Amniotic epithelial cell (primary cell): Measurements from ENCODE around the gene KANSL1.
"Not testable (repeated sequence)": the region's sequence is repeated elsewhere in the genome, so short reads cannot be mapped to it uniquely, and the experiment has no call there.

Source experiments
- DNase-seq: peaks from one replicate; pipeline ENCODE4 v3.0.0-alpha.2; 2010; ENCODE audit warnings: low read depth

The KANSL1 gene

GRCh38 chr17:46193626-46194392 is 580 bp upstream of the KANSL1 start:
- peak; percentile 82 for DNase-seq

GRCh38 chr17:46192439-46193150 is 634 bp downstream of the KANSL1 start:
- DNase-seq: peak; percentile 68

GRCh38 chr17:46192189-46192438 is 1.1 kb downstream of the KANSL1 start:
- no peak for DNase-seq

- DNase-seq: peak; percentile 26
Measured at GRCh38 chr17:46191322-46192188, 1.7 kb downstream of the KANSL1 start.

GRCh38 chr17:46190763-46191162 is 2.5 kb downstream of the KANSL1 start:
- DNase-seq: no peak

DNA sequence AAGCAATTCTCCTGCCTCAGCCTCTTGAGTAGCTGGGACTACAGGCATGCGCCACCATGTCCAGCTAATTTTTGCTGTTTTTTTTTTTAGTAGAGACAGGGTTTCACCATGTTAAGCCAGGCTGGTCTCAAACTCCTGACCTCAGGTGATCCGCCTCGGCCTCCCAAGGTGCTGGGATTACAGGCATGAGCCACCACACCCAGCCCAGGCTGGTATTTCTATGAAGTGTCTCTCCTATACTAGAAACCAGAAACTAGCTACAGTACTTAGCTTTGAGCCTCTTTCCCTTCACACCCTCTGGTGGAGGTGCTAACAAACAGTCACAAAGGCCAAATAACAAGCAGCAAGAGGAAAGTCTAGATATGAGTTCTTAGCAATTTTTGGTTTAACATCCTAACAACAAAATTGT is 6.4 kb downstream of the KANSL1 start:
- DNase-seq: not testable (repeated sequence)

DNA sequence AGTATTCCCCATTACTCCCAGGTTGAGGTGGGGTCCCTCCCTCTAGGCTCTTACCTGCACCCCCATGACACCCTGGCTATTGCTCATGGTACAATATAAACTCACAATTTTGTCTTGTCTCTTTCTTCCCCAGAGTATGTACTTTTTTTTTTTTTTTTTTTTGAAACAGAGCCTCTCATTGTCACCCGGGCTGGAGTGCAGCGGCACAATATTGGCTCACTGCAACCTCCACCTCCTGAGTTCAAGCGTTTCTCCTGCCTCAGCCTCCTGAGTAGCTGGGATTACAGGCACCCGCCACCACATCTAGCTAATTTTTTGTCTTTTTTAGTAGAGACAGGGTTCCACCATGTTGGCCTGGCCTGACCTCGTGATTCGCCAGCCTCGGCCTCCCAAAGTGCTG is 8.5 kb downstream of the KANSL1 start:
- DNase-seq: no peak

GRCh38 chr17:46183383-46183782 is 9.8 kb downstream of the KANSL1 start:
- DNase-seq: not testable (repeated sequence)

DNA sequence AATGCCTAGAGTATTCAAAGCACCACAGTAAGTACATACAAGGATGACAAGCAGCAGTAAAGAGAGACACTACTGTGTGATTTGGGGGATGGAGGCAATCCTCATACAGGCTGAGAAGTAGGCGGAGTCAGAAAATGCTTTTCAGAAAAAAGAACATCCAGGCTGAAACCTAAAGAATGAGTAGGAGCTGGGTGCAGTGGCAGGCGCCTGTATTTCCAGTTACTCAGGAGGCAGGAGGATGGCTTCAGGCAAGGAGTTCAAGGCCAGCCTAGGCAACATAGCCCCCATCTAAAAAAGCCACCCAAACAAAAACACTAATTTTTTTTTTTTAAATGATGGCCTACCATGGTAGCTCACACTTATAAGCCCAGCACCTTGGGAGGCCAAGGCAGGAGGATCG is 10.3 kb downstream of the KANSL1 start:
- DNase-seq: no peak

DNA sequence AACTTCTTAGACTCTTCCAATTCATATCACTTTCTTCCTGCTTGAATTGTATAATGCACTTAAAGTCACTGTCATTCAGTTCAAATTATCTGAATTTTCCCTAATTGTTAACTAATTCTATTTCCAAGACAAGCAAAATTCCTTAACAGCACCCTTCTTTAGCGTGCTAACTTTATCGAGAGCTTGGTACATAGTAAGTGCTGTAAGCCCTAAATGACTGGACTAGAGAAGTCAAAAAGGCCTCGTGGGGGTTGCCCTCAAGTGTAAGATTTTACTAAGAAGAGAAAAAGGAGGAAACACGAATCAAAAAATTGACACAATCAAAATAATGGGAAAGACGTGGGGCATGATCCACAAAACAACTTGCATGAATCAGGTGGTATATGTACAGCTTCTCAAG is 11.3 kb downstream of the KANSL1 start:
- DNase-seq: no peak

GRCh38 chr17:46181316-46181715 is 11.9 kb downstream of the KANSL1 start:
- not testable (repeated sequence) for DNase-seq

GRCh38 chr17:46180892-46181274 is 12.3 kb downstream of the KANSL1 start:
- no peak for DNase-seq

DNA sequence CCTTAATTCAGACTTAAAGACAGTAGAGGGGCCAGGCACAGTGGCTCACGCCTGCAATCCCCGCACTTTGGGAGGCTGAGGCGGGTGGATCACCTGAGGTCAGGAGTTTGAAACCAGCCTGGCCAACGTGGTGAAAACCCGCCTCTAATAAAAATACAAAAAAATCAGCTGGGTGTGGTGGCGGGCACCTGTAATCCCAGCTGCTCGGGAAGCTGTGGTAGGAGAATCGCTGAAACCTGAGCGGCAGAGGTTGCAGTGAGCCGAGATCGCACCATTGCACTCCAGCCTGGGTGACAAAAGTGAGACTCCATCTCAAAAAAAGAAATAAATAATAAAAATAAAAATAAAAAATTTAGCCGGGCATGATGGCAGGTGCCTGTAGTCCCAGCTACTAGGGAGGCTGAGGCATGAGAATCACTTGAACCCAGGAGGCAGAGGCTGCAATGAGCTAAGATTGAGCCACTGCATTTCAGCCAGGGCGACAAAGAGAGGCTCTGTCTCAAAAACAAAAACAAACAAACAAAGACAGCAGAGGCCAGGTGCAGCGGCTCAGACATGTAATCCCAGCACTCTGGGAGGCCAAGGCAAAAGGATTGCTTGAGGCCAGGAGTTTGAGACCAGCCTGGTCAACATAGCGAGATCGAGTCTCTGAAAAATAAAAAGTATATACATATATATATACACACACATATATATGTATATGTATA is 12.9 kb downstream of the KANSL1 start:
- not testable (repeated sequence) for DNase-seq

GRCh38 chr17:46179375-46179999 is 13.7 kb downstream of the KANSL1 start:
- no peak for DNase-seq

- peak; percentile 68 for DNase-seq
Measured at GRCh38 chr17:46178550-46179214, 14.5 kb downstream of the KANSL1 start.

DNA sequence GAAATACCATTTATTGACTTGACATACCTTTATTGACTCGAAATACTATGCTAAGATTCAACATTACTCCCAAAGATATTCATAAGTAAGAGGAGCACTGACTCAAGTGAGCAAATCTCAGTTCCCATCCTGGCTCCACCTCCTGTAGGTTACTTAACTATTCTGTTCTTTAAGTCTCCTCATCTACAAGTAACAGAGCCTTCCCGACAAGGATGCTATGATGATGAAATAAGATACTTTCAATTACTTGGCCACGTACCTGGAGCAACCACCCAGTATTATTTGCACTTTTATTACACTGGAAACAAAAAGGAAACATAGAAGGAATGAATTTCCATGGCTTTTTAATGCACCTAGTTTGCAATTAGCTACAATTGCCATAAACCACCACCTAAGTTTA is 16.3 kb downstream of the KANSL1 start:
- no peak for DNase-seq

DNA sequence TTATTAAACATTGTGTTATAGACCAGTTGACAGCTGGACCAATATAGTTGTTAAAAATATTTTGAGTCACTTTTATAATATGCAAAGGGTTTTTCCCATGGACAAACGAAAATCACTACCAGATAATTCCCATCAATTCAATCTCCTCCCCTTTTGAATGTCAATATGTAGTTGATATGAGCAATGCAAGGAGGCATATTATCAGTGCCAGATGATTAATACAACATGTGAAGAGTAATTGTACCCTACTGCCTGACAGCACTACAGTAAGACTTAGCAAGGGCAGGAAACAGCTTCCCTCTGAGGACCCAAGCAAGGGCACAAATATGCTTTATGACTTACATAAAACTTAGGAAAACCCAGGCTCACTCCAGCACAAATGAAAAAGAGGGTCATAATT is 17.3 kb downstream of the KANSL1 start:
- DNase-seq: no peak

DNA sequence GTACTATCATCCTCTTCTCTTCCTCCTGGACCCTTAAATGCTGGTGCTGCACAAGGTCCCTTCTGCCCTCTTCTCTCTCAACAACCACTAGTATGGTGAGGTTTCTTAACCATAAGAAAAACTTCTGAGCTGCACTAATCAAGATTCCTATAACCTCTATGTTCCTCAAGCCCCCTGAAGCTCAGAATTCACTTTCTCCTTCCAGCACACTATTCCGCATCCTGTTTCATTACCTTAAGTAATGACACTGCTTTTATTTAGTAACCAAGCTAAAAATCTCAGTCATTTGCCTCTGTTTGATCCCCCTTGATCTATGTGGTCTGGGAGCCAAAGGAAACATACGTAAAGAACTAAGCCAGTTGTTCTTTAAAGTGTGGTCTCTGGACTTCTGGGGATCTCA is 20.1 kb downstream of the KANSL1 start:
- DNase-seq: no peak

DNA sequence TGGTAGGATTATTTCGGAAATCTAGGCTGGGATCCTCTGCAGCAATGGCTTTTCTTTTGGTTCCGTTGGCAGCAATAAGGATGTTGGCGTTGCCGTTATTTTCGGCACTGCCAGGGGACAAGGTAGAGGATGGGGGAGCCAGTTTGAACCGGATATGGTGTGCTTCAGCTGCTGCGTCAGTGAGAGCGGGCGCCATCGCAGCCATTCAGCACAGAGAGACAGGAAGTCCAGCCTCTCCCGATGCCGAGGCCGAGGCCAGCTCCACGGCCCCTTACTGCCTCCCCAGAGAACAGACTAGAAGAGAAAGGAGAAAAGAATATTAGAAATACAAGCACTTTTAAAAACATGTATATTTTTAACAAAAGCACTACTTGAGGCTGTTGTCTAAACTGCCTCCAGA is 21.3 kb downstream of the KANSL1 start:
- no peak for DNase-seq

GRCh38 chr17:46170639-46171429 is 22.4 kb downstream of the KANSL1 start:
- no peak for DNase-seq
